OCI-LY7 (cell line): Measurements from ENCODE around the gene STXBP1. TPM values are rescaled to one million over a fixed set of nuclear protein-coding genes. Genes with fewer than 3 reads are reported as not detected.

ENCODE experiments used
- BruUV-seq: library from RNA; stranded (reverse); fragments of 400-500 nt; replicated peaks from 2 replicates; lab custom pipeline; 2021; lab: Mats Ljungman, UMichigan
- CTCF ChIA-PET: fragments of 300-600 bp; sonication (Branson Sonifier 250); formaldehyde crosslinking; loops from one replicate; lab custom pipeline; 2022; ENCODE audit warnings: antibody characterized with exemption; ENCODE audit not compliant: unreplicated experiment; lab: Charles Lee
- POLR2A ChIA-PET: fragments of 300-600 bp; sonication (Branson Sonifier 250); formaldehyde crosslinking; loops from one replicate; lab custom pipeline; 2022; ENCODE audit warnings: antibody characterized with exemption; lab: Charles Lee
- DNase-seq: peaks from one replicate; pipeline ENCODE4 v3.0.0-alpha.2; 2015; ENCODE audit warnings: low spot score
- H2AFZ ChIP-seq: fragments of 200-600 bp; sonication (generic), shearing (Covaris generic); 2 replicates; pipeline ENCODE4 v1.6.1; 2014; ENCODE audit warnings: mild to moderate bottlenecking, antibody characterized with exemption, low read length, moderate library complexity
- H3K27ac ChIP-seq: fragments of 200-600 bp; sonication (generic); 2 replicates; pipeline ENCODE4 v1.5.1; 2014; ENCODE audit warnings: mixed run types, low read depth, mild to moderate bottlenecking, moderate library complexity, low read length, inconsistent platforms; ENCODE audit not compliant: poor library complexity, severe bottlenecking
- H3K36me3 ChIP-seq: fragments of 200-600 bp; sonication (generic); 2 replicates; pipeline ENCODE4 v1.6.1; 2014; ENCODE audit warnings: mild to moderate bottlenecking, antibody characterized with exemption, low read length, moderate library complexity, mixed read lengths; ENCODE audit not compliant: insufficient read depth
- H3K4me1 ChIP-seq: fragments of 200-600 bp; sonication (generic); 2 replicates; pipeline ENCODE4 v1.5.1; 2014; ENCODE audit warnings: mild to moderate bottlenecking, low read length; ENCODE audit not compliant: insufficient read depth, poor library complexity, severe bottlenecking
- H3K4me2 ChIP-seq: fragments of 200-600 bp; sonication (generic); 2 replicates; pipeline ENCODE4 v1.6.1; 2014; ENCODE audit warnings: mild to moderate bottlenecking, low read length
- H3K4me3 ChIP-seq: fragments of 200-600 bp; sonication (generic); 2 replicates; pipeline ENCODE4 v1.5.1; 2014; ENCODE audit warnings: mild to moderate bottlenecking, low read depth, low read length; ENCODE audit not compliant: poor library complexity, severe bottlenecking
- H3K79me2 ChIP-seq: fragments of 200-600 bp; sonication (generic); 2 replicates; pipeline ENCODE4 v1.6.1; 2016; ENCODE audit warnings: low read depth, mild to moderate bottlenecking, low read length, moderate library complexity, mixed read lengths; ENCODE audit not compliant: insufficient read depth
- H3K9me2 ChIP-seq: fragments of 200-600 bp; sonication (generic); 2 replicates; pipeline ENCODE4 v1.6.1; 2016; ENCODE audit warnings: mild to moderate bottlenecking, low read length, mixed read lengths; ENCODE audit not compliant: insufficient read depth
- H3K9me3 ChIP-seq: fragments of 200-600 bp; sonication (generic); 2 replicates; pipeline ENCODE4 v1.6.1; 2014; ENCODE audit warnings: mild to moderate bottlenecking, mixed run types, low read length, mixed read lengths
- H4K20me1 ChIP-seq: fragments of 200-600 bp; sonication (generic); 2 replicates; pipeline ENCODE4 v1.6.1; 2014; ENCODE audit warnings: mild to moderate bottlenecking, antibody characterized with exemption, low read length, moderate library complexity, mixed read lengths; ENCODE audit not compliant: insufficient read depth
- CTCF ChIP-seq: fragments of 200-600 bp; sonication (generic); conservative IDR thresholded peaks from 2 replicates; pipeline ENCODE4 v1.5.1; 2014; ENCODE audit warnings: mild to moderate bottlenecking, antibody characterized with exemption, low read length, moderate library complexity, mixed read lengths
- EZH2phosphoT487 ChIP-seq: fragments of 200-600 bp; sonication (generic); IDR thresholded peaks from 2 replicates; pipeline ENCODE4 v1.6.1; 2018; ENCODE audit warnings: low read depth, borderline replicate concordance, mild to moderate bottlenecking, mixed run types, antibody characterized with exemption, low read length, moderate library complexity, mixed read lengths
- intact Hi-C: fragments of 100-400 bp; cut with micrococcal nuclease; formaldehyde crosslinking; loops from one replicate; pipeline ENCODE4 v1.10.0; 2022; ENCODE audit not compliant: unreplicated experiment
- total RNA-seq, 2 experiments: library from RNA; depleted of rRNA in 1 of 2; stranded (reverse); fragments of >200 nt in 1 of 2; shearing (Covaris generic) in 1 of 2; gene quantifications; 2 replicates each; pipeline ENCODE4 v1.2.3, GENCODE V29; 2014 to 2022

The STXBP1 gene
- total RNA-seq, 2 experiments from 2014 or later: 4.1 to 20.4 TPM

DNA sequence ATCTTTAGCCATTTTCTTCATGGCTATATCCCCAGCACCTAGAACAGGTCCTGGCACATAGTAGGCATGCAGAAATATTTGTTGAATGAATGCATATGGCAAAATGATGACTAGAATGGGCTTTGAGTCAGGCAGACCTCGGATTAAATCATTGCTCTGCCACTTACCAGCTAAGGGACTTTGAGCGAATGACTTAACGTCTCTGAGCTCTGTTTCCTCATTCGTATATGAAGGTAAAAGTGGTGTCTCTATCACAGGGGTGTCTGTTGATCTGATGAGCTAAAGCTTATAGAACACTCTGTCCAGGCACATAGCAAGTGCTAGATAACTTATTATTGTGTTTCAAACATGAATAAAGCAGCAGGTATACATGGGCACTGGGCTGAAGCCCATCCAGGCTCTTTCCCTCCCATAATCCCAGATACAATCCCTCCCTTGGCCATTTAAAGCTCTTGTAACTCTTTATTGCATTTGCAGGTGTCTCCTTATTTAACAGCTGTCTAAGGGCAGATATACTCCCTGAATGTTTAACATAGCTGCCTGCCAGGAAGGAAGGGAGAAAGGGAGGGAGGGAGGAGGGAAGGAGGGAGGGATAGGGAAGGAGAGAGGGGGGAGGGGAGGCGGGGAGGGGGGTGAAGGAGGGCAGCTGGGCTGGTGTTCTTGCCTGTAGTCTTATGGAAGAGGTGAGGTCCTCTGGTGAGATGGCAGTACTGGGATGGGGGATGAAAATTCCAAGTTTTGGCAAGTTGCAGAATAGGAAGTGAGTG is 23.2 kb upstream of the STXBP1 start:
- TF ChIP-seq CTCF (no peak), EZH2phosphoT487 (no peak)
- intact Hi-C loops: no loop called here
- Histone ChIP-seq H2AFZ (no peak overlapping the region), H3K9me3 (no peaks in the 10 kb centered on the region), H3K36me3 (no peaks in the 10 kb centered on the region), H3K4me2 (no peak overlapping the region), H3K27ac (no peak overlapping the region), H3K79me2 (no peaks in the 10 kb centered on the region), H4K20me1 (no peaks in the 10 kb centered on the region), H3K4me3 (no peak overlapping the region), H3K4me1 (no peaks in the 10 kb centered on the region), H3K9me2 (no peaks in the 10 kb centered on the region)
- no peak for DNase-seq
- POLR2A ChIA-PET: interaction anchor here (0.9 kb wide), 2 partner anchors 14 to 133 kb away, joined by 3 read pairs; no protein-coding TSS in a partner anchor
- CTCF ChIA-PET: interaction anchor here (0.6 to 1.8 kb wide), 2 partner anchors 146 to 190 kb away, joined by 4 to 6 read pairs; partner anchors contain the start of genes SH2D3C and TOR2A
- no TSS peak for BruUV-seq

- peak; percentile 56 for DNase-seq
- no peak overlapping the region for H3K27ac ChIP-seq
- POLR2A ChIA-PET: interaction anchor here (0.6 kb wide), 1 partner anchor 21 kb away, joined by 4 read pairs; no protein-coding TSS in a partner anchor
Measured at GRCh38 chr9:127589955-127590370, 22.1 kb upstream of the STXBP1 start.

More at GRCh38 chr9:127589955-127590370, 22.1 kb upstream of the STXBP1 start:
- H2AFZ ChIP-seq: no peak overlapping the region
- no peak overlapping the region for H3K4me3 ChIP-seq
- no peaks in the 10 kb centered on the region for H3K4me1 ChIP-seq
- TF ChIP-seq EZH2phosphoT487 (no peak), CTCF (peak; percentile 89)
- no peaks in the 10 kb centered on the region for H3K79me2 ChIP-seq
- no peaks in the 10 kb centered on the region for H3K9me3 ChIP-seq
- CTCF ChIA-PET: interaction anchor here (1.8 kb wide), 1 partner anchor 145 kb away, joined by 6 read pairs; the partner anchor contains the start of gene TOR2A
- H4K20me1 ChIP-seq: no peaks in the 10 kb centered on the region
- no peaks in the 10 kb centered on the region for H3K9me2 ChIP-seq
- intact Hi-C loops: loop anchor here (1.0 to 2.0 kb wide), 2 partner anchors 144 to 281 kb away; no protein-coding TSS in a partner anchor
- H3K36me3 ChIP-seq: no peaks in the 10 kb centered on the region
- H3K4me2 ChIP-seq: no peak overlapping the region
- BruUV-seq: no TSS peak
